Fibroblast of skin of left biceps (primary cell): ENCODE results near the gene PRIMA1.

Source experiments
- DNase-seq, 2 experiments: peaks; one replicate each; pipeline ENCODE4 v3.0.0-alpha.2; 2013; ENCODE audit warnings: low read depth in 2 of 2

PRIMA1 gene

DNA sequence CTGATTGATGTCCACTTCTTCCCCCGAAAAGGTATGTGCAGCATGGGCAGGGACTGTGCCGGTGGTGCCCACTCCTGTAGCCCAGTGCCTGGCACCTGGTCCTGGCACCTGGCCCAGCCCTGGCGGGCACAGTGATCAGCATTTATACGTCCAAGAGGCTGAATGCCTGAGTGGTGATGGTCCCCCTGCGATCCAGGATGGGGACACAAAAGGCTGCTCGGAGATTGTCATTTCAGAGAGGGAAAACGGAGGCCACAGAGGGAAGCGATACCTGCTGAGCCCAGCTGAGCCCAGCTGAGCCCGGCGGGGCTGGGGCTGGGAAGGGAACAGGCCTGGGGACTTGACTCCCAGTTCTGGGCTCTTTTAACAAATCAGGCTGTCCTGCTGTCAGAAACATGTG, 55.8 kb downstream of the PRIMA1 start:
- DNase-seq, result no peak

DNA sequence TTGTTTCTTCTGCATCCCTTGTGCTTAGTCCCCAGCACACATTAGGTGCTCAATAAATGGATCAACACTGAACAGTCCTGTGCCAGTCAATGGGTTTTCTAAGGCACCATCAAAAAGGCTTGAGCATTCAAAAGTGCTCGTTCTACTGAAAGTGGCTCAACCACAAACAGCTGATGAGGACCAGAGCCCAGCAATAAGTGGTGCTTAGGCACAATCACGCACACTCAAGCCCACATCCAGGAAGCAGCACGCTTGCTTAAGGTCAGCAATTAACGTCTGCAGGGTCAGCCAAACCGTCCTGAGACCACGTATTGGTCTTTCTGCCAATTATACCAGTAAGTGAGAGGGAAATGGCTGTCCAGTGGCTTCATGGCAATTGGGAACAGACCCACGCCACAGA, 56.5 kb downstream of the PRIMA1 start:
- DNase-seq, result no peak

DNA sequence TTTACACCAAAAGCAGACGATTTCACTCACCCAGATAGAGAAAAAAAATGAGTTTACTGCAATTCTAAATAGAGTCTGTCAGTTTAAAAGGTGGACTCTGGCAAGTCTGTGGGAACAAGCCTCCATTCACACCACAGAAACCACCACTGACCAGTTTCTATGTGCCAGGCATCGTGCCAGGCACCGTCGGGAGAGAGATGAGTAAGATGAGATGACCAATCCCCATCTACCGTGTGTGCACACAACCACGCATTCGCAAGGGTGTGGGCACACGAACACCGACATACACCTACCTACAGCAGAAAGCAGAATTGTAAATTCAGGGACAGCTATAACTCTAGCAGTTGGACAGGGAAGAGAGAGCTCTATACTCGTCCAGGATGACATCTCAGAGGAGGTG, 58.3 kb downstream of the PRIMA1 start:
- DNase-seq, result no peak

DNA sequence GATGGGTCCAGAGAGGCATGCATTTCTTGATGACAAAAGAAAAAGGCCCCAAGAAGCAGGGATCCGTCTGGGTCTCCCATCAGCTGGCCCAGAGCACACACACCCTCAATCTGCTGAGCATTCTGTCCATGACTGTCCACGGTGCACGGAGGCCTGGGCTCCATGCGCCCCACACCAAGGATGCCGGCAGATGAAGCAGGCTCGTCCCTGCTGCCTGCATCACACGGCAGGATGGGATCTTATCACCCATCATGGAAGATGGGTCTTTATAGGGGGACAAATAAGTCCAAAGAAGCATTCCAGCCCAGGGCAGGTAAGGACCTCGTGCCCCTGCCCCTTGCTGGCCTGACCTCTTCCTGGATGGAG, 59.7 kb downstream of the PRIMA1 start:
- DNase-seq, result no peak

DNA sequence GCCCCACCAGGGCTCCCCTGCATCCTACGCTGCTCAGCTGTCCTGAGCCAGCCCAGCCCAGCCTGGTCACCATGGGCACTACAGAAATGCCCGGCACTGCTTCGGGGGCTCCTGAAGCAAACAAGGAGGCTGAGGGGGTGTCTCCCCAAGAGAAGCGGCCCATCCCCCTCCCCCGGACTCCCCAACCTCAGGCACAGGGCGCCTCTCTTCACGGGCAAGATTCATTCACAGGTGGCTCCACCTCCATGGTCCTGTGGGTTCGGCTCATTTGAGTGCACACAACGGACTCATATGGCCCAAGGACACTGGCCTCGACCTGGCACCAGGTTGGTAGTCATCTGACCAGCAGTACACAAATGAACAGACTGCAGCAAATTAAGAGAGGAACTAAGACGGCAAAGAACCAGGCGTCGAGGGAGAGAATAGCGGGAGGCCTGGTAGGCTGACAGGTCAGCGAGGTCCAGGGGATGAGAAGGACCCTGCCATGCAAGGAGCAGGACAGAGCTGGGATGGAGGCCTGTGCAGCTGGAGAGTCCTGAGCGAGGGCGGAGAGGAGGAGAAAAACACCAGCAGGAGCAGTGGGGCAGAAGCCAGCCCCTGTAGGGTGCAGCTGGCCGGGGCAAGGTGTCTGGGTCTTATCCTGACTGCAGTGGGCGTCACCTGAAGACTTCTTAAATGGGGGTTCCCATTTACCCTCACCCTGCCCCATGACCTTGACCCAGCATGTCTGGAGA, 60.2 kb downstream of the PRIMA1 start:
- DNase-seq, result no peak

DNA sequence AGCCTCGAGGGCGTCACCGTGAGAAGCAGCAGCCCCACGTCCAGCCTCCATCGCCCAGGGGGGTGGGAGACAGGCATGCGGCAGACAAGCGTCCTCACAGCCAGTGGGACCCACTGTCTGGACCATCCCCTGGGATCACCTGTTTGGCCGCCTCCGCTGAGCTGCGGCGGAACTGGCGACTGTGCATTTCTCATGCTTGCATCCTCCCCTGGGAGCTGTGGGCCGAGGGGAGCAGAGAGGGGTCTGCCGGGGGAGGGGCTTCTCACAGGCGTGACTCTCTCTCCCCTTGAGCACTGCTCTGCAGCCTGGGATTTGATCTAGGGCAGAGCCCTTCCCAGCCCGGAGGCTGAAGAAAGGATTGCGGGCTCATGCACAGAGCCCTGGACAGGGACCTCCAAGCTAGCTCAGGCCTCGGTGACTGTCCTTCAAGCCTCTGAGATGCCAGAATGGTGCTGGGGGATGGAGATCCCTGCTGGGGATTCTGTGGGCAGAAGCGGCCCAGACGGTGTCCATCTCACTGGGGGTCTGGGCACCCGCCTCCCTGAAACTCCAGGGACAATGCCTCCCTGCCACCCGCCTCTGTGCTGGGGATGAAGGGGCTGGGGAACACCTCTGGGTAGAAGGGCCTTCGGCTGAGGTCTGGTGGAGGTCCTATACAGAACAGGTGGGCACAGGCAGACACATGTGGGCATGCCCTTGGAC, 61.1 kb downstream of the PRIMA1 start:
- DNase-seq, result no peak

DNA sequence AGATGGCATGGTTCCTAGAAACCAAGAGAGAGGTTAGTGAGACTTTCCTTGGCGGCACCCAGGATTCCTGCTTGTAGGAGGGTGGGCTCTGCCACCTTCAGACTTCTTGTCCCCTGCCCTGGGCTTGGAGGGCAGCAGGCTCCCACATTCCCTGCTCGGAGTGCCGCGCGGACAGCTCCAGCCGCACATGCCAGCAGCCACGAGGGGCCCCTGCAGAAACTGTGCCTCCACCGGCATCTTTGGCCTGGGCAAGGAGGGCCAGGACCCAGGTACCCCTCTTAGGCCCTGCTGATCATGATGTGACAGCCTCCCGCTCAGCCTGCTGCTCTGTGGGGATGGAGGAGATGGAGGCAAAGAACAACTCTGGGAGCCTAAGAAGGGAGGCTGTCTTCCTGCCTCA, 62.3 kb downstream of the PRIMA1 start:
- DNase-seq, result no peak

DNA sequence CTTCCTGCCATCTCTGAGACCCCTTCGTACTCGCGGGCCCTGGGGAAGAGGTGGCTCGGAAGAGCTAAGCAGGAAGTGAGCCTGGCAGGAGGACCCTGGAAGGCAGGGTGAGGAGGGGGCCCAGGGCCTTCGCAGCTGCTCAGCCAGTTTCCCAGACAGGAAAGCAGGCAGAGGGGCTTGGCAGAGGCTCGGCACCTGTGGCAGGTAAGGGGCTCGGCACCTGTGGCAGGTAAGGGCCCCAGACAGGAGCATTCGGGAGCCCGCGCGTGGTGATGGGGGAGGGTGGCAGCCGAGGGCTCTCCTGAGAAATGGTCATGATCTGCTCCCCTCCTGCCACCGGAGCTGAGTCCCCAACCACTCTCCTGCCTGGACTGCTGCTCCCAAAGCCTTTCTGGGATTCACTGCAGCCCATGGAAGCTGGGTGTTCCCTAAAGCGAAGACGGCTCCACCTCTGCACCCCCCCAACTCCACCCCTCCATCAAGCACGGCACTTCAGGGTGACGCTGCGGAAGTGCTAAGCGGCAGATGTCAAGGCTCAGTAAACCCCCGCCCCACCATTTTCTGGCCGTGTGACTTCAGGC, 63.2 kb downstream of the PRIMA1 start:
- DNase-seq, result no peak

DNA sequence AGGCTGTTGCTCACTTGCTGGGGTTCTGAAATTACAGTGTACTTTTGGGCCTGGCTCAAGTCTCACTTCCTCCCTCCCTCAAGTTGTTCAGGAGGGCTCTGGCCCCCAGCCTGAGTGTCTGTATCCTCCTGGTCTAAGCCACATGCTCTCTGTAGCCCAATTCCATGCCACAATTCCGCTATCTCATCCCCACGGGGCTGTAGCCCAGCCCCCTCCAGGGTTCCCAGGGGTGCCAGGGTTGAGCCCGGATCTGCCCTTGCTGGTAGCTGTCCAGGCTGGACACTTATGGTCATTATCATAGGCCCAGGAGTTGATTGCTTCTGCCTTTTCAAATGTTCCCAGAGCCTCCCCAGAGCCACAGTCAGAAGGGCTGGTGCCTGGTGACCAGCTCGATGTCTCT, 65.3 kb downstream of the PRIMA1 start:
- DNase-seq, result no peak

DNA sequence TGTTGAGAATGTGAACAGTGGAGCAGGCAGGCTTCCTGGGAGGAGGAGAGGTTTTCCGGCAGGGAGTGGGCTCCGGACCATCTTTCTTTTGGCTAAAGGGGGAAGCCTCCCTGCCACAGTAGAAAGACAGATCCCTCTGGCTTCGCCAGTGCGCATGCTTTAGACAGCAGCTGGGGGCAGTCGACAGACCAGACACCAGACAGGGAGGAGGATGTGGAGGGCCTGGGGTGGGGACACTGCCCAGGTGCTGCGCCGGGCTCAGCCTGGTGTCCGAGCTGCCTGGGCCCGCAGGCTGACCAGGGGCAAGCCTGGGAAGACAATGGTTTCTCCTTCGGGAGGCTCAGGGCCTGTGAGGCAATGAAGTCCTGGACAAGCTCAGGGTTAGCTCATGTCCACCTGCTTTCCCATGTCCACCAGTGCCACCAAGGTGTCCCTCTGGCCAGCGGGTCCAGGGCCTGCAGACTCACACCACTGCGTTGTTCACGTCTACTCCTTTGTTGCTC, 67.3 kb downstream of the PRIMA1 start:
- DNase-seq, result no peak

DNA sequence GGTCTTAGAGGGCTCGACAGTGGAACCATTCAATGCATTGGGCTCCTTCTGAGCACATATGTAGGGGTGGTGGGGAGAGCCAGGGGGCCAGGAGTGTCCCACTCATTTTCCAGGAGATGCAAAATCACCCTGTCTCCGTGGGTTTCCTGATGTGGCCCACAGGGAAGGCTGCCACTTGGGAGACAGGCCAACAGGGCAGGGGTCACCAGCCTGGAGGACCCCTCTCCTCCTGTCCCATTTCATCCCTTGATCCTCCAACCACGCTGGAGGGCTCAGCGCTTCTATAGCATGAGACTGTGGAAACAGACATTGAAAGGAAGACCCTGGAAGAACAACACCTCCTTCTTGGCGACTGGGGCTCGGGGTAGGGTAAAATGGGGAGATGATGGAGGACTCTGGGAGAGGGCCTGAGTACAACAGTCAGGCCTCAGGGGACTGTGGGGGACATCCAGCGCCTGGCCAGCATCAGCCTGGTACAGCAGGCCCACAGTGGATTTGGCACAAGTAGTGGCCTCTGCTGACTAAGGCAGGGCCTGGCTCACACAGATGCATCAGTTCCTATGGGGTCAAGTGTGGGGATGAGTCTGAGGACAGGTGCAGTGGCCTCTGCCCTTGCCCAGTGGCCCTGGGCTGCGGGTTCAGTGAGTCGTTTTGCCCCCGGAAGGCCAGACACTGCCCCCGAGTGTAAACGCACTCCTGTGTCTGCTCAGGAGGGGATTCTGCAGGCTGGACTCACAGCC, 68.0 kb downstream of the PRIMA1 start:
- DNase-seq, result no peak

DNA sequence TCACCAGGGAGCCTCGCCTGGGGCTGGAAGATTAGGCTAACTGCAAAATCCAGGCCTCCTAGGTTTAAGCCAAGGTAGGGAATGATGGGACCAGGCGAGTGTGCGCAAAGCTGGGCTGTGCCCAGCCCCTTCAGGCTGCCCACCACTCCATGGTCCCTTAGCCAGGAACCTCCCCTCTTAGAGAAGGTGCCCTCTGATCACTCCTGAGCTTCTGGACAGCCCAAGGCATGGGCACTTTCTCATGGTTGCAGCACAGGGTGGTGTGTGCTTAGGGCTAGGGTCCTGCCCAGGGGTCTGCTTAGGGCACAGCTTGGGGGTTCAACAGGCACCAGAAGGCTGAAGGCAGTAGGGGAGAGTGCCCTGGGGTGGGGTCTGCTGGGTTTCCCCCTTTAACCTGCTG, 69.0 kb downstream of the PRIMA1 start:
- no peak for DNase-seq

DNA sequence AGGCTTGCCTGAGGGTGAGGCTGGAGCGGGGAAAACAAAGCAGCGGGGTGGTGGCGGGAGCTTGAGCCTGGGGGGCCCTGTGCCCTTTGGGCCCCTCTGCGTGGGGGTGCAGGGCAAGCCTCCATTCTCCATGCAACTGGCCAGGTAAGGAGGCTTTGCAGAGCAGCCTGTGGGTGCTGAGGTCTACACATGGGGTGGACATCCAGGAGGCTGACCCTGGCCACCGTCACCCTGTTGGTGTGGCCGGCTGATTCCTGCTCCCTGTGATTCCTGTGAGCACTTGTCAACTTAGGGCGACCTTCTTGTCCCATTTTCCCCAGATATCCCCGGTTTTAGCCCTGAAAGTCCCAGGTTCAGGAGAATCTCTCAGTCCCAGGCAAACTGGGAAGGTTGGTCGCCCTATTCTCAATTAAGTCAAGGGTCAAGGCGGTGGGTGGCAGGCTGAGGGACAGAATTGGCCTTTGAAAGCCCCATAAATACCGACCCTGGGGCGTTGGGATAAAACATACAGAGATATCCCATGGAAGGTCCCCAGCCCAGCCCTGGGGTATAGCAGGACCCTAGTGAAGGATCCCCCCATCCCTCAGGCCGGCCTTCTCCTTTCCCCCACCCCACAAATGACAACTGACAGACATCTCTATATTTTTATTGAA, 70.5 kb downstream of the PRIMA1 start:
- no peak for DNase-seq

DNA sequence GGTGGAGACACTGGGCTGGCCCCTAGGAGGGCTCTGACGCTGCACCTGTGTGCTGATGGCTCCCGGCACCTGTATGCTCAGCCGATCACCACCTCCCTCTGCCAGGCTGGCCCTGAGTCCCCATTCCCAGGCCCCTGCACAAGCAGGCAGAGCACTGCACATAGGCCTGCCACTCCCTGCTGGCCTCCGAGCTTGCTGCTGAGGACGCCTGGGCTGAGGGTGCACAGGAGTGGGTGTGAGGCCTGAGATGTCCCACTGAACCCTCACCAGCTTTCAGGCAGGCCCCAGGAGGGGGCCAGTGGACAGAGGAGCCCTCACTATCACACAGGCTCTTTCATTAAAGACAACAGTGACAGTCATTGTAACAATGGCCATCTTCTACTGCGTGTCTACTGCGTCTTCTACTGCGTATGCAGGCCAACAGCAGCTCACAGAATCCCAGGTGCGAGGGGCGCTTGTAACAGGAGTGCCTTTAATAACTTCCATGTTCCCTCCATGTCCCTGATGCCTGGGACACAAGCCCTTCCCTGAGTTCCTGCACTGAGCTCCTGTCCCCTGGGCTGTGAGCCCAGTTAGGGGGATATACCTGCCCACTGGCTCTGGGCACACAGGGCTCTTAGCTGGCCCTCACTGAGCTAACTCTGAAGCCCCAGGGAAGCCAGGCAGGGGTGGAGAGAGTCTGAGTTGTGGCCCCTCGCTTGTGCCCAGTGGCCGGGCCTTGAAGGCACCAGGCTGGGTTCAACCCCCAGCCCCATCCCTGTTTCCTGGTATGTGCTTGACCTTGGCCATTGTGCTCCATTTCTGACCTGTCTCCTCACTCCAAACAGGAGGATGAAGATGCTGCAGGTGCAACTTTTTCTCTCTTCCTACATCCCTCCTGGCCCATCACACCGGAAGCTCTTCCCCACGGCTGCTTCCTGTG, 71.3 kb downstream of the PRIMA1 start:
- no peak for DNase-seq

DNA sequence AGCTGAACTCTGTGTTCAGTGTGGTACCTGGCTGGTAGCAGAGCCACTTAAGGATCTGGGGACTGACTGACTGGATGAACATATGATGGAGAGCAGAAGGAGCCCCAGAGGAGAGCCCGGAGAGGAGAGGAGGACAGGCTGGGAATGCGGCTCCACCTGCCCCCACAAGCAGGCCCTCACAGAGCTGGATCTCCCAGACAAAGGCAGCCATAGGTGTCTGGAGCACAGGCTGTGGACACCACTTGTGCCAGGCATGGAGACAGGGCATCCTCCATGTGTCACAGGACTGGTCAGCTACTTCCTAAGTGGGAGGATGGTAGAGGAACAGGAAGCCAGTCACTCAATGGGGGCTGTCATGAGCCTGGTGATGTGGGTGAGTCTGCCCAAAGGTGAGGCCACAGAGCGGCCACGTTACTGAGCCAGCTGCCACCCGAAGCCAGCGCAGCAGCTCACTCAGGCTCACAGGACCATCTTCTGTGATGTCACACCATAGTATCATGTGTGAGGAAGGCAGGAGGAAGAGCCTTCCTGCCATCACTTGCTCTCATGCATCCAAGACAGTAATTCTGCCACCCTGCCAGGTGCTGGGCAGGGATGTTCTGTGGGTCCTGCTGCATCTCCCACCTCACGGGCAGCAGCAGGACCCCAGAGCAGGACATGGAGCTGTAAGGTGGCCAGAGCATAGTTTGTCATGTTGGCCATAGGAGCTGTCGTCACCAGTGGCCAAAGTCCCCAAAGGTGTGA, 72.1 kb downstream of the PRIMA1 start:
- no peak for DNase-seq

DNA sequence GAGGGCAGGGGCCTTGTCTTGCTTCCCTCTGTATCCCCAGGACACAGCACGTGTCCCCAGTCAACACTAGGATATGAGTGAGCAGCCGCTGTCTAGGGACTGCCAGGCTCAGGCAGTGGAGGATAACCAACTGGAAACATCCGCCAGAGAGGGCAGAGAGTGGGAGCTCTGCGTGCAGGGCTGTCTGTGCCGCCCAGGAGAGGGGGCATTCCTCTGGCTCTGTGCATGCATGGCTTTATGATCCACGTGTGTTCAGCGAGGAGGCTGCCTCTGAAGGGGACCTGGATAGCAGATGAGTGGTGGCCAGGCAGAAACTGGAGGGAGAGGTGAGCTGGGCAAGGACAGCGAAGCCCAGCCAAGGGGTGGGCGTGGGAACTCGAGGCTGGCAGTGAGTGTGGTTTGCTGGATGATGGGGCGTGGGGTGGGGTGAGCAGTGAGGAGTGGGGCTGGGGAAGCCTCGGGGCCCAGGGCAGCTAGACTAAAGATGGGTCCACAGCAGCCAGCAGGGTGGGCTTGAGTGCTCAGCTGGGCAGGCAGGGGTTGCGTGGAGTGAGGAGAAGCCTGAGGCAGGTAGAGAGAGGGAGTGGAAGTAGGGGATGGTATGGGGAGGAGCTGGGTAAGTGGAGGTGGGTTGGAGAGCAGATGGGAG, 72.9 kb downstream of the PRIMA1 start:
- no peak for DNase-seq

DNA sequence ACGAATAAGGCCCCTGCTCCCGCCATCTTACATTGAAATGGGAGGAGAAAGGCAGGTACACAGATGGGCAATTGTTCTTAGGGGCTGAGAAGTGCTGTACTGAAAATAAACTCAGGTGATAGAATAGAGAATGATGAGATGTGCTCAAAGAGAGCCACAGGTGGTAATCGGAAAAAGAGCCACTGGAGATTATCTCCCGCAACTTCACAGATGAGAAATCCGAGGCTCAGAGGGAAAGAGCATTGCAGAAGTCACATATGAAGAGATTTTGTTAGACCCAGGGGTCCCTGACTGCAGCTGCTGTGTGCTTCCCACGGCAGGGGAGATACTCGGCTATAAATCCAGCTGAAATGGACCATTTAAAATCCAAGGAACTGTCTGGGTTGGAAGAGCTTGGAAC, 73.7 kb downstream of the PRIMA1 start:
- DNase-seq, result no peak

DNA sequence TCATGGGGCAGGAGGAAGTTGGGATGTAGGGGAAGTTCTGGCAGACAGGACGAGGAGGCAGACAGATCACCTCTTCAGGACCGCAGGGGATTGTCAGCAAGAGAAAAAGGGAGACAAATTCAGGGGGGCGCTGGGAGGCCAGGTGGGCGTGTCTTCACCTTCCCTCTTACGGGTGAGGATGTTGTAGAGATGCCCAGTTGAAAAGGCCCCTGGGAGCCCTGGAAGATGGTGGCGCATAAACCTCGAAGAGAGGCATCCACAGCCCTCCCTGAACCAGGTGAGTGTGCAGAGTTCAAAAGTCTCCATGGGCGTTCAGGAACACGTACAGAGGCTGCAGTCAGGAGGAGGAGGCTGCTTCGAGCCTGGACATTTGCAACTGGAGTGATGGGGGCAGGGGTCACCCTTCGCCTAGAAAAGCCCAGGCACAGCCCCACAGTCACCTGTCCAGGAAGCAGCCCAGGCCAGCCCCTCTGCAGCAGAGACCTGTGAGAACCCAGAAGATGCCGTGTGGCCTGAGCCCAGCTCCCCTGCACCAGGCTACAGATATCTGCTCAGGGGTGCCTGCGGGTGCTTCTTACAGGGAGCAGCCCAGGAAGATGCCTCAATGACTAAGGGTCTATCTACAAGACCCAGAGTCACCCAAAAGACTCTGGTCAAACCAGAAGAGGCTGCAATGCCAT, 74.4 kb downstream of the PRIMA1 start:
- DNase-seq, result no peak
